ENCODE results near the gene CDHR3. TPM values are rescaled to one million over a fixed set of nuclear protein-coding genes. Genes with fewer than 3 reads are reported as not detected.
"Not testable (repeated sequence)": the region's sequence is repeated elsewhere in the genome, so short reads cannot be mapped to it uniquely, and the experiment has no call there.

CDHR3 gene
- total RNA-seq (2014; rRNA removed), result 1.2 and 2.3 TPM in 2 replicates
- polyA plus RNA-seq (2012), result 0.94 TPM

GRCh38 chr7:105963038-105963667, at the start of gene CDHR3:
Gene CDHR3 (plus strand): TSS chr7:105963264. CDS start chr7:105963319, 55 bp downstream.
- DNase-seq (ENCODE audit: low read depth), result no peak

GRCh38 chr7:105913947-105914346, 49.1 kb upstream of the CDHR3 start:
- no peak for DNase-seq (ENCODE audit: low read depth)

GRCh38 chr7:105916603-105917002, 46.5 kb upstream of the CDHR3 start:
- peak; percentile 26 for DNase-seq (ENCODE audit: low read depth)

GRCh38 chr7:105917659-105918058, 45.4 kb upstream of the CDHR3 start:
- DNase-seq (ENCODE audit: low read depth), result no peak

GRCh38 chr7:105920766-105921165, 42.3 kb upstream of the CDHR3 start:
- DNase-seq (ENCODE audit: low read depth), result peak; percentile 26

GRCh38 chr7:105924945-105925344, 38.1 kb upstream of the CDHR3 start:
- DNase-seq (ENCODE audit: low read depth), result no peak

- peak; percentile 46 for DNase-seq (ENCODE audit: low read depth)
Observed at GRCh38 chr7:105926131-105926530, 36.9 kb upstream of the CDHR3 start.

GRCh38 chr7:105931179-105931578, 31.9 kb upstream of the CDHR3 start:
- DNase-seq (ENCODE audit: low read depth), result no peak

GRCh38 chr7:105932835-105933477, 30.1 kb upstream of the CDHR3 start:
- peak; percentile 98 for DNase-seq (ENCODE audit: low read depth)

- peak; percentile 86 for DNase-seq (ENCODE audit: low read depth)
Observed at GRCh38 chr7:105934572-105935185, 28.4 kb upstream of the CDHR3 start.

GRCh38 chr7:105935250-105935649, 27.8 kb upstream of the CDHR3 start:
- no peak for DNase-seq (ENCODE audit: low read depth)

- DNase-seq (ENCODE audit: low read depth), result no peak
Observed at GRCh38 chr7:105937411-105937810, 25.7 kb upstream of the CDHR3 start.

- DNase-seq (ENCODE audit: low read depth), result no peak
Observed at GRCh38 chr7:105940109-105940508, 23.0 kb upstream of the CDHR3 start.

GRCh38 chr7:105941596-105941995, 21.5 kb upstream of the CDHR3 start:
- no peak for DNase-seq (ENCODE audit: low read depth)

GRCh38 chr7:105943486-105943885, 19.6 kb upstream of the CDHR3 start:
- DNase-seq (ENCODE audit: low read depth), result no peak

- no peak for DNase-seq (ENCODE audit: low read depth)
Observed at GRCh38 chr7:105945848-105946247, 17.2 kb upstream of the CDHR3 start.

- no peak for DNase-seq (ENCODE audit: low read depth)
Observed at GRCh38 chr7:105951597-105951996, 11.5 kb upstream of the CDHR3 start.

- no peak for DNase-seq (ENCODE audit: low read depth)
Observed at GRCh38 chr7:105952917-105953595, 10.0 kb upstream of the CDHR3 start.

- DNase-seq (ENCODE audit: low read depth), result no peak
Observed at GRCh38 chr7:105954711-105955110, 8.4 kb upstream of the CDHR3 start.

GRCh38 chr7:105955651-105956466, 7.2 kb upstream of the CDHR3 start:
- not testable (repeated sequence) for DNase-seq (ENCODE audit: low read depth)

GRCh38 chr7:105958012-105958411, 5.1 kb upstream of the CDHR3 start:
- DNase-seq (ENCODE audit: low read depth), result no peak

Measured in LHCN-M2 (cell line).